ENCODE data around the gene CABP5.

CABP5 gene

DNA sequence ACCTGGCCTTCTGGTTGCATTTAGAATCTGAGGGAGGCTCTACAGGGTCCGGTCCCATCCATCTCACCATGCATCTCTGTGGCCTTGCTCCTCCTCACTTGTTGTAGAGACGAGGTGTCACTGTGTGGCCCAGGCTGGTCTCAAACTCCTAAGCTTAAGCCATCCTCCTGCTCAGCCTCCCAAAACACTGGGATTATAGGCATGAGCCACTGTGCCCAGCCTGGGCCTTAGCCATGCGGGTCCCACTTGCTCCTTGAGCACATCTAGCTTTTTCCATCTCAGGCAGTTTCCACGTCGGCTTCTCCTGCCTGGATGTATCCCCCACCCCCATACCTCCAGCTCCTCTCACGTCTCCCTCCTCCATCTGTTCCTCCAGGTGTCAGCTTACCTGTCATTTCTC is 39.6 kb downstream of the CABP5 start:
- Histone ChIP-seq H3K27me3 (no peaks in the 10 kb centered on the region), H3K36me3 (no peaks in the 10 kb centered on the region), H3K4me2 (no peak overlapping the region), H3K9ac (no peak overlapping the region), H3K4me1 (no peaks in the 10 kb centered on the region), H3K9me3 (peaks cover 9% of the 10 kb centered on the region; the same call in 1 of the 2 replicates), H3K27ac (no peak overlapping the region), H4K20me1 (no peaks in the 10 kb centered on the region), H3K4me3 (no peak overlapping the region)
- no peak for TF ChIP-seq Cebpa-rat (IDR thresholded peaks at IDR 0.05)

DNA sequence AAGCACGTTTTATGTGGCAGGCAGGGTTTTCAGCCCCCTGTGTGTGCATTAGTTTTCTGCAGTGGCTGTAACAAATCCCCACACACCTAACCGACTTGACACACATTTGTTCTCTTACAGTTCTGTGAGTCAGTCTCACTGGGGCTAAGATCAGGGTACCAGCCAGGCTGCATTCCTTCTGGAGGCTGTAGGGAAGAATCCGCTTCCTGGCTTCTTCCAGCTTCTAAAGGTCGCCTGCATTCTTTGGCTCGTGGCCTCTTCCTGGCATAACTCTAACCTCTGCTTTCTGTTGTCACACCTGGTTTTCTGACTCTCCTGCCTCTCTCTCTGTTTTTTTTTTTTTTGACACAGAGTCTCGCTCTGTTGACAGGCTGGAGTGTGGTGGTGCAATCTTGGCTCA is 43.0 kb downstream of the CABP5 start:
- no peaks in the 10 kb centered on the region for H3K27me3 ChIP-seq
- H3K9ac ChIP-seq: no peak overlapping the region
- 0 out of 2 replicates have a peak, but pooled peaks cover 9% of the 10 kb centered on the region for H3K9me3 ChIP-seq
- no peaks in the 10 kb centered on the region for H3K36me3 ChIP-seq
- H3K27ac ChIP-seq: no peak overlapping the region
- H3K4me2 ChIP-seq: no peak overlapping the region
- no peaks in the 10 kb centered on the region for H4K20me1 ChIP-seq
- no peaks in the 10 kb centered on the region for H3K4me1 ChIP-seq
- no peak for TF ChIP-seq Cebpa-rat (IDR thresholded peaks at IDR 0.05)
- H3K4me3 ChIP-seq: no peak overlapping the region

DNA sequence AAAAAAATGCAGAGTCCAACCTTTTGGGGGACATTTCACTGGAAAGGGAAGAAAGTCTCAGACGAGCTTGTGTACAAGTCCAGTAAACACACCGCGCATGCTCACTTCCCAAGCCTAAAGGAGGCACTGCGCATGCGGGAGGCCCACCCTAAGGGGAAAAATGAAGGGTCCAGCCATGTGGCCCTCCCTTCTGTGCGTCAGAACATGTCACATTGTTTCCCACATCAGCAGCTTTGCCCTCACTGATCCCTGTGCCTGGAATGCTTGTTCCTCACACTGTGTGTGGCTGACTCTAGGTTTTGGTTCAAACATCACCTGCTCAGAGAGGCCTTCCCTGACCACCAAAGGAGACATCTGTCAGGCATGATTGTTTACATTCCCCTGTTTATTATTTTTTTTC is 45.1 kb downstream of the CABP5 start:
- Histone ChIP-seq H3K4me1 (no peaks in the 10 kb centered on the region), H4K20me1 (no peaks in the 10 kb centered on the region), H3K4me3 (no peak overlapping the region), H3K36me3 (no peaks in the 10 kb centered on the region), H3K4me2 (no peak overlapping the region), H3K27ac (no peak overlapping the region), H3K9ac (no peak overlapping the region), H3K9me3 (0 out of 2 replicates have a peak, but pooled peaks cover 9% of the 10 kb centered on the region), H3K27me3 (no peaks in the 10 kb centered on the region)
- no peak for TF ChIP-seq Cebpa-rat (IDR thresholded peaks at IDR 0.05)

DNA sequence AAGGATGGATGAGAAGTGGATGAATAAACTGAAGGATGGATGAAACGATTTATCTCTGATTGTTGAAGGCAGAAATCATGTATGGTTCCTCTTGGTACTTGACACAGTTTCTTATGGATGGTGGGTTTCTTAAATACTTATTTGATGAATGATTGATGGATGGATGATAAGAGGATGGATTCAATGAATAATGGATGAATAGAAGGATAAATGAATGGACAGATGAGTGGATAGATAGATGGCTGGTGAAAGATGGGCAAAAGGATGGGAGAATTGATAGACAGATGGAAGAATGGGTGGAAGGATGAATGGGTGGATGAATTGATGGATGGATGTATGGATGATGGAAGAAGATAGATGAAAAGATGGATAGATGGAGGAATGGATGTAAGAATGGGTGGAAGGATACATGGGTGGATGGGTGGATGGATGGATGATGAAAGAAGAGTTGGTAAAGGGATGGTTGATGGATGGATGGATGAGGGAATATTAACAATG is 47.6 kb downstream of the CABP5 start:
- H3K4me2 ChIP-seq: no peak overlapping the region
- H3K27ac ChIP-seq: no peak overlapping the region
- no peaks in the 10 kb centered on the region for H3K27me3 ChIP-seq
- no peak overlapping the region for H3K9ac ChIP-seq
- no peak for TF ChIP-seq Cebpa-rat (IDR thresholded peaks at IDR 0.05)
- H3K9me3 ChIP-seq: 0 out of 2 replicates have a peak, but pooled peaks cover 9% of the 10 kb centered on the region
- H4K20me1 ChIP-seq: no peaks in the 10 kb centered on the region
- H3K4me3 ChIP-seq: no peak overlapping the region
- no peaks in the 10 kb centered on the region for H3K36me3 ChIP-seq
- H3K4me1 ChIP-seq: no peaks in the 10 kb centered on the region

DNA sequence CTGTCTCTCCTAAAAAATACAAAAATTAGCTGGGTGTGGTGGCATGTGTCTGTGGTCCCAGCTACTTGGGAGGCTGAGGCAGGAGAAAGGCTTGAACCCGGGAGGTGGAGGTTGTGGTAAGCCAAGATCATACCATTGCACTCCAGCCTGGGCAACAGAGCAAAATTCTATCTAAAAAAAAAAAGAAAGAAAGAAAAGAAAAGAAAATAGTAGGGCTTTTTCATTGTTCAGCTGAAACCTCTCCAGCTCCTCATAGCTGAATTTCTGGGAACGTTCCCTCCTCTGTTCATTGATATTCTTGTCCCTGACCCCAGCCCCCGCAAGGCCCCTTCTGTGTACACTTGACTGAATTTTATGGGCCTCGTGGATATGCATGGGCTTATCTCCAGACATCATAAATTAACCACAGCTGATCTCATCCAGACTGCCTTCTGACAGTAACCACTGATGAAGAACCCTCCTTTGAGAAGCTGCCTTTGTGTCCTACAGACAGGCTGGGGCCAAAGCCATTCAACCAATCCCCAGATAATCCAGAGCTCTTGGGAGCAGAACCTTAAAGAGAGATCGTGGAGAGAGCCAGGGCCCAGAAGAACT is 49.6 kb downstream of the CABP5 start, which contains the start of gene ELSPBP1:
Gene ELSPBP1 (plus strand): TSS at position 424 of the 594 bp plus-strand sequence. CDS start 14,036 bp downstream, outside the sequence.
- Histone ChIP-seq H3K4me1 (no peaks in the 10 kb centered on the region), H4K20me1 (no peaks in the 10 kb centered on the region), H3K36me3 (no peaks in the 10 kb centered on the region), H3K4me3 (no peak within 1 kb of the TSS), H3K9me3 (no peaks in the 10 kb centered on the region), H3K9ac (no peak within 1 kb of the TSS), H3K27ac (no peak within 1 kb of the TSS), H3K4me2 (no peak within 1 kb of the TSS), H3K27me3 (no peaks in the 10 kb centered on the region)
- no peak for TF ChIP-seq Cebpa-rat (IDR thresholded peaks at IDR 0.05)

DNA sequence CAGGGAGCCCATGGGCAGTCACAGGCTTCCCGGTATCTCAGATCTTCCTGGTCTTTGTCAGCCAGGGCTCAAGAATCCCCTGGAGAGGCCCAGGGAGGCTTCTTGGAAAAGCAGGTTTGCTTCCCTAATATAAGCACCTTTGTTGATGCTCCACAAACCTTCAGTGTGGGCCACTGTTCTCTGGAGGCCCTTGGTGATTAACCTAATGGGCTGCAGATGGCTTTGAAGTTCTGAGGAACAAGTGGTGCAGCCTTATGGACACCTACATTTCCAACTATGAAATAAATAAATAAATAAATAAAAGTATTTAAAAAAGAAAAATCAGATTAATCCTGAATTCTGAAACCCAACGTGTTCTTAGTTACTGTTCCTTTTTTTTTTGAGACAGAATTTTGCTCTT is 51.8 kb downstream of the CABP5 start, which contains the start of gene BSPH1:
Gene BSPH1 (minus strand): TSS at position 101 of the 400 bp plus-strand sequence. CDS start 89 bp downstream, at position 12.
- Histone ChIP-seq H4K20me1 (no peaks in the 10 kb centered on the region), H3K9me3 (no peaks in the 10 kb centered on the region), H3K27me3 (no peaks in the 10 kb centered on the region), H3K4me2 (no peak within 1 kb of the TSS), H3K9ac (no peak within 1 kb of the TSS), H3K4me3 (no peak within 1 kb of the TSS), H3K36me3 (no peaks in the 10 kb centered on the region), H3K4me1 (no peaks in the 10 kb centered on the region), H3K27ac (no peak within 1 kb of the TSS)
- no peak for TF ChIP-seq Cebpa-rat (IDR thresholded peaks at IDR 0.05)

DNA sequence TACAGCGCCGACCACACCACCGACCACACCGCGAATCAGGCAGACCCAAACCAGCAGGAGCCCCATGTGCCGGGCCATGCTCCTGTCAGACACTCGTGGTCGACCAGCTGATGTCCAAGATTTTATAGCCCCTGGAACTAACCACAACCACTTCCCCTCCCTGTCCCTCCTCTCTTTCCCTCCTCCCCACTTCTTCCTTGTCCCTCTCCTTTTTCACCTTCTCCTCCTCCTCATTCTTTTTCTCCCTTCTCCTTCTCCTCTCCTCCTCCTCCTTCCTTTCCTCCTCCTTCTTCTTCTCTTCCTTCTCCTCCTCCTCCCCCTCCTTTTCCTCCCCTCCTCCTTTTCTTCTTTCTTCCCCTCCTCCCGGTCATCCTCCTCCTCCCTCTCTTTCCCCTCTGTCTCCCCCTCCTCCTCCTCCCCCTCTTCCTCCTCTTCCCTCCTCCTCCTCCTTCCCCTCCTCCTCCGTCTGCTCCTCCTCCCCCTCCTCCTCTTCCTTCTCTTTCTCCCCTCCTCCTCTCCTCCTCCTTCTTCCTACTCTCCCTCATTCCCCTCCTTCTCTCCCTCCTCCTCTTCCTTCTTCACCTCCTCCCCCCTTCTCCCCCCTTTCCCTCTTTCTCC is 52.6 kb downstream of the CABP5 start:
- Histone ChIP-seq H3K36me3 (no peaks in the 10 kb centered on the region), H4K20me1 (no peaks in the 10 kb centered on the region)

More for the DNA sequence above, 52.6 kb downstream of the CABP5 start:
- Histone ChIP-seq H3K27me3 (no peaks in the 10 kb centered on the region), H3K4me1 (no peaks in the 10 kb centered on the region), H3K4me2 (no peak overlapping the region), H3K9ac (no peak overlapping the region), H3K27ac (no peak overlapping the region), H3K4me3 (no peak overlapping the region), H3K9me3 (no peaks in the 10 kb centered on the region)
- no peak for TF ChIP-seq Cebpa-rat (IDR thresholded peaks at IDR 0.05)
